SH-SY5Y (cell line): Measurements from ENCODE around the gene A2M.

Experiments
- GATA2 ChIP-seq: IDR thresholded peaks from 2 replicates; pipeline ENCODE4 v1.6.1; 2011; ENCODE audit warnings: mild to moderate bottlenecking, low read depth, low read length
- GATA3 ChIP-seq: IDR thresholded peaks from 2 replicates; pipeline ENCODE4 v1.6.1; 2011; ENCODE audit warnings: low read depth, mild to moderate bottlenecking, low read length, moderate library complexity

GRCh38 chr12:9076733-9077132, 39.0 kb downstream of the A2M start:
- TF ChIP-seq GATA3 (no peak), GATA2 (no peak)
